Jurkat, Clone E6-1 (cell line): ENCODE measurements around the gene FNTB.
A peak's percentile ranks its signal among the peaks of the same experiment; 100 is the strongest.
"Not testable (repeated sequence)": the region's sequence is repeated elsewhere in the genome, so short reads cannot be mapped to it uniquely, and the experiment has no call there.

Experiments
- DNase-seq: peaks from one replicate; pipeline ENCODE4 v3.0.0-alpha.2; 2011; ENCODE audit warnings: low read depth, low spot score
- H3K4me3 ChIP-seq: 2 replicates; pipeline ENCODE4 v1.5.1; 2011; ENCODE audit warnings: mild to moderate bottlenecking, low read length, control low read depth, moderate library complexity

The FNTB gene

GRCh38 chr14:65072256-65072655 lies 85.6 kb downstream of the FNTB start:
- H3K4me3 ChIP-seq = no peak overlapping the region
- no peak for DNase-seq

DNA sequence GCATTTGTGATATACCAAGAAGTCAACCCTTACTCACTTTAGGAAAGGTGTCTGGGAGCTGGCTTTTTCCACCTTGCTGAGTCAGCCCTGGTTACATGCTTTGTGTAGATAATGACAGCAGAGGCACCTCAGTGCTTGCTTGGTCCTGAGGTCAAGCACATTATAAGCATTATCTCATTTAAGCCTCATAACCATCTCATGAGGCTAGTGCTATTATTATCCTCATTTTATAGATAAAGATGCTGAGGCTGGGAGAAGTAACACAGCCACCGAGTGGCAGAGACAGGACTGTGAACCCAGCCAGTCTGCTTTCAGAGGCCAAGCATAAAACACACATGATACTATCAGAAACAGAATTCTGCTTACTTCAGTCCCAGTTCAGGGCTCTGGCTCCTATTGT lies 86.2 kb downstream of the FNTB start:
- no peak overlapping the region for H3K4me3 ChIP-seq
- DNase-seq = no peak

DNA sequence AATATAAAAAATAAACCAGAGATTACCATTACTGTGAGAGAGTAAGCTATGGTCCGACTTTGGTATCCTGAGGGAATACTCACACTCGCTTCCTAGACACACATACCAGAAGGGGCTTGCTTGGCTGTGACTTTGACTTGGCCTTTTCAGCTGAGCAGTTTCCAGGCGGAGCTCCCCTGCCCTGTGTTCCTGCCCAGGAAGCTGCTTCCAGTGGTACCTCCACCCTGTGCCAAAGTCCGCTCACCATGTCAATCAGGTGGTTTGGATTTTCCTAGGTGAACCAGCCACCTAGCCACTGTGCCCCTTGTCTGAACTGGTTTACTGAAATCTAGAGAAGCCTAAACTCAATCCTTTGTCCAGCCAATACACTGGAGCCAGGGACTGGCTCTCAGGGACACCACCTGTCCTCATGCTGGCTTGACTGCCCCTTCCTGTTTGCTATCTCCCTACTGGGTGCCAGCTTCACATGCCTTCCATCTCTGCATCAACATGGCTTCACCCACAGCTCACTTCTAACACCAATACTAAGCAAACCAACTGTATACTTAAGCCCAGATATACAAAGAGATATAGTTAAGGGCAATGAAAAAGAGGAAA lies 87.0 kb downstream of the FNTB start:
- DNase-seq = no peak
- H3K4me3 ChIP-seq = no peak overlapping the region

DNA sequence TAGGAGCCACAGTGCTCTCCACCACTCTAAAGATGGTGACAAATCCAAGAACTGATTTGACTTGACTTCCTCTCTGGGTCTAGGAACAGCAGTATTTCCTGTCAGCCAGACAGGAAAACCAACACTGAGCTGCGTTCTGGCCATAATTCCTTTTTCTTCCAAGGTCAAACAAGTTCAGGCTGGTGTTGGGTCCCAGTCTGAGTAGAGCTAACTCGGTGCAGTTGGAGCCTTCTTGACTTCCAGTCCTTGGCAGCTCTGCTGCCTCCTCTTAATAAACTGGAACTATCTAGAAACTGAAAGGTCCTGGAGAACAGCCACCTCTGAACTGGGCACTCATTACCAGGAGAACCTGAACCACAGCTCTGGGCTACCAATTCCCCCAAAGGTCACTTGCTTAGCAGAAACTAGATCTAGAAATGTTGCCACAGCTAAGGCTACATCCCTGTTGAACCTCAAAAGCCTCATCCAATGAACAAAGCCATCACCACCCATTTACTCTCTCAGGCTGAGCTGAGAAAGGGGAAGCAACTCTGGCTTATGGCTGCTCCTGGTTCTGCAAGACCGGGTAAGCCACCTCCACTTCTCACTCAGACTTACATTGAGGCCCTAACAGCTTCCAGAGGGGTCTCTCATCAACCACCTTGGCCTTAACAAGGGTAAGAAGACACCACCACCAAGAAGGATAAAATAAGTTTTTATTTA lies 87.9 kb downstream of the FNTB start:
- H3K4me3 ChIP-seq = no peak overlapping the region

DNA sequence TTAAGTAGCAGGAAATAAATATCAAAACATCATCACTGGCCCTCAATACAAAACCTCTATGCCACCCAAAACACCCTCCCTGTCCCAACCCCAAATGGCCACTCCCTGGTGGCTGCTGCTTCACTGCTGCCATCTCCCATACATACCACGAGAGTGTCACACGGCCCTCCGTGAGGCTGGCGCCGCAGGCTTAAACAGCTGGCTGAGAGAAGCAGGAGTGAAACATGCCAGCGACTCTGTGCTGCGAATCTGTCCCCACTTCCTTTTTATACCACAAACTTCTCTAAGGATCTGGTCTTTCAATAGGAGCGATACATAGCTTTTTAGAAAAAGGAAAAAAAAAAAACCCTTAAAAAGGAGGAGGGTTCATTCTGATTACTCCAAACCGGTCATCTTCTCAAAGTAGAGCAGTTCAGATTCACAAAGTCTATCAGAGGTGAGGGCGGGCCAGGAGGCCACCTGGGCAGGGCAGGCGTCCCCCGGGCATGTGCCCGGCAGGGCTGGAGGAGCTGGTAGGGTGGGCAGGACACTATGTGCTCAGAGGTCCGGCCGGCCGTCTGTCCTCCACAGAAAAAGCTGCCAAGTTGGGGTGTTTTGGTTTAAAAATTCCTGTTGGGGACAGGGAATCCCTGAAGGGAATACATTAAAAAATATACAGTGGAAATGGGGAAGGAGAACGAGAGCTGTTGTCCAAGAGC lies 89.1 kb downstream of the FNTB start:
- no peak for DNase-seq
- H3K4me3 ChIP-seq = no peak overlapping the region

More for the DNA sequence above, 87.9 kb downstream of the FNTB start:
- DNase-seq = no peak

DNA sequence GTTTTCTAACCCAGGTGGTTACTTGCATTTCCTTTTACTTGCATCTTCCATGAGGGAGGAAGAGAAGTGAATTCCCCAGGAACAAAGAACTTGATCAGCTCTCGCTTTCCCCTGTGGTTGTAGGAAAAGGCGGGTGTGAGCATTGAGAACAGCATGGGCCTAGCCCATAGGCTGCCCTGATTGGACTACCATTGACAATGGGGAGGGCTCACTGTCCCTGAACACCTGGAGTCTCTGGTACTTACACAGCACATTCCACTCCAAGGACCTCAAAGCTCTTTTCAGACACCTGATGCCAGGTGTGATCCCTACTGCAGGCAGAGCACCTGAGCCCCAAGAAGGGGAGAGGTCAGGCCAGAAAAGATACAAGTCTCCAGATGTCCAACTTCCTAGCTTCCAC lies 90.6 kb downstream of the FNTB start:
- no peak for DNase-seq
- no peak overlapping the region for H3K4me3 ChIP-seq

DNA sequence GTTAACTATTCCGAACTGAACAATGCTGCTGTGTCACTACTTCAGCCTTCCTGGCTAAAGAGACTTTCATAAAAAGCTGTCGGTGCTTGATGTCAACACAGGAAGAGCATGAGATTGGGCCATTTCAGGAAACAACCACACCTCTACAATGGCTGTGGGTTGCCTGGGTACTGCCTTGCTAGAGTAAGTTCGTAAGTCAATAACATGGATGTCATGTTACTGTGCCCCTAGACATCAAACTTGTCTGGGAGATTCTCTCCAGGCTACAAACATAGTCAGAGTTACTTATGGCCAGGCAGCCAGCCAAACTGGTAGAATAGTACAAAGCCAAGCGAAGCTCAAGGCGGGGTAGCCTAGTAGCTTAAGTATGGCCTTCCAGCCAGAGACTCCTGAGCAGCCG lies 92.5 kb downstream of the FNTB start:
- DNase-seq = no peak
- H3K4me3 ChIP-seq = no peak overlapping the region

GRCh38 chr14:65079768-65080167 lies 93.1 kb downstream of the FNTB start:
- DNase-seq = no peak
- H3K4me3 ChIP-seq = no peak overlapping the region

- no peak overlapping the region for H3K4me3 ChIP-seq
- no peak for DNase-seq
Measured at GRCh38 chr14:65080960-65081747, 94.5 kb downstream of the FNTB start.

GRCh38 chr14:65082930-65083329 lies 96.2 kb downstream of the FNTB start:
- no peak overlapping the region for H3K4me3 ChIP-seq
- DNase-seq = no peak

- no peak overlapping the region for H3K4me3 ChIP-seq
- DNase-seq = no peak
Measured at GRCh38 chr14:65084554-65085505, 98.1 kb downstream of the FNTB start.

DNA sequence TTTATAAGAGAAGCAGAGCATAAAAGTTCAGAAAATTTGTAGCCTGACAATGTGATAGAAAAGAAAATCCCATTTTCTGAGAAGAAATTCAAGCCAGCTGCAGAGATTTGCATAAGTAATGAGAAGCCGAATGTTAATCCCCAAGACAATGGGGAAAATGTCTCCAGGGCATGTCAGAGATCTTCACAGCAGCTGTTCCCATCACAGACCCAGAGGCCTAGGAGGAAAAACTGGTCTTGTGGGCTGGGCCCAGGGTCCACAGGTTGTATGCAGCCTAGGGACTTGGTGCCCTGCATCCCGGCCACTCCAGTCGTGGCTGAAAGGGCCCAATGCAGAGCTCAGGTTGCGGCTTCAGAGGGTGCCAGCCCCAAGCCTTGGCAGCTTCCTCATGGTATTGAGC lies 100.0 kb downstream of the FNTB start:
- DNase-seq, H3K4me3 ChIP-seq: not testable (repeated sequence)

GRCh38 chr14:65087835-65088234 lies 101.1 kb downstream of the FNTB start:
- DNase-seq, H3K4me3 ChIP-seq: not testable (repeated sequence)

GRCh38 chr14:65092349-65092748 lies 105.7 kb downstream of the FNTB start:
- DNase-seq = no peak
- no peak overlapping the region for H3K4me3 ChIP-seq

GRCh38 chr14:65095633-65096205 lies 109.0 kb downstream of the FNTB start:
- H3K4me3 ChIP-seq = no peak overlapping the region
- no peak for DNase-seq

DNA sequence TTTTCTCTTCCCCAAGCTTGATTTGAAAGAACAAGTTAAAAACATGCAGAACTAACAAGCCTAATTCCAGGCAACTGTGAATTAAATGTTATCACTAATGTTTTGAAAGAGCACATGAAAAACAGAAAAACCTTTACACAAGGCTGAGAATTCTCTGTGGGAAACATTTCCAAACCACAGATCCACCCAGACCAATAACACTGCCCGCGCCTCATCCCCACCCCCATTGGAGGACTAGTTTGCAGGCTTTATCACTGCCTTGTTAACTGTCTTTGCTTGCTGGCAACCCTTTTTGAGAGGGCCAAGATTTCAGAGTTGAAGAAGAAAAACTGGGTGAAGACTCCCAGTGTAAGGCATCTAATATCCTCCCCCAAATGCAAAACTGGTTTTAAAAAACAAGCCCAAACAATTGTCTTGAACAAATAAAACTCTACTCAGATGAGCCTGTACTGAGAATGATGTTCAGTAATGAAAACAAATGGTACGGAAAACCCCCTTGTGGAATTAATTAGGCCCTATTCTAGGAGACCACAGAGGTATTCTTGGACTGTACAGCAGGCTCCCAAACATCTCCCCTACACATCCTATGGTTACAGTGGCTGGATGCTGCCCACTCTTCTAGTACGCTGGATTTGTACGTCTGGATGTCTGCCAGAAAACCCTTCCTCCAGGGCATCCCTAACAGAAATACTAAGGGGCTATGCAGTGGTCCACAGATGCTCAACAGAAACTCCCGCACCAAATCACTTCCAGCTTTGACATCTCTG lies 109.8 kb downstream of the FNTB start:
- DNase-seq = peak; percentile 24
- H3K4me3 ChIP-seq = no peak overlapping the region

DNA sequence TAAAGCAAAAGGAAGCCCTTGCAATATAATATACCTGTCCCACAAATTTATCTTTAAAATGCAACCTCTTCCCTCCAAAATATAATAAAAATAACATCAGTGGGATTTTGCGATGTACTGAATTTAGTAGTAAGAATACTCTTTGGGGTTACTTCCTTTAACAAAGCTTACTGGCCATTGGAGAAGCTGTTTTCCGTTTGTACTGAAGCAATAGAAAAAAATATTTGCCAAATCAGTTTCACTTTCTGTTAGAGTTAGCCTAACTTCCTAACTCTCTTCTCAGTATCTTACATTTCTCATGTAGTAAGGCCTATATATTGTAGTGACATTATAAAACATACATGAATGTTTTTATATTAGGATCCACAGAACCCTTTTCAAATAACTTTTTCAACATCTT lies 111.9 kb downstream of the FNTB start:
- peak; percentile 68 for DNase-seq
- peak overlapping the region; percentile 35 for H3K4me3 ChIP-seq
